Measurements from ENCODE around the gene PDSS2.

Gene PDSS2

DNA sequence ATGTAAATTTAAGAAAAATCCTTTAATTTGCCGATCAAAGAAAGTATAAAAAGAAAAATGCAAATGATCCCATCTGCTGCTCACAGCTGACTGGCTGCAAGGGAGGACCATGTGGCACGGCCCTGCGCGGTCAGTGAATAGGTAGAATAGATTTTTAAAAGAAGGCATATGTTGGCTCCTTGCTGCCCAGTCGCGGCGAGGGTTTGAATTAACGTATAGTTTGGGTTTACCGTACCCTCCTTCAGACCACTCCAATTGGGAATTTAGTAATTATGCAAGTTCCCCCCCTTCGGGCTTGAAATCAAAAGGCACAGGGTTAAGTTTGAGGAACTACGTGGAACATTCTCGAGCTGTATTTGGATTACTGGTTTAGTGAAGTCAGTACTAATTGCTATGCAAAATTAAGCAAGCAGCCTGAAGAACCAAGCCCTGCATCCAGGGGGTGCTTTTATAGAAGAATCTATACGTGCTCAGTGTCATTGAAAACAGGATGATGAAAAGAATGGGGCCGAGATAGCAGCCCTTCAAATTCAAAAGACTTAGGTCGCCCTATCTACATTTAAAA, 343.0 kb downstream of the PDSS2 start:
- no peak for ATAC-seq (ENCODE audit: insufficient read depth, low read depth)

GRCh38 chr6:107115695-107116327, 343.6 kb downstream of the PDSS2 start:
- Histone ChIP-seq H3K4me2 (ENCODE audit: insufficient read depth, low read length) (peak overlapping the region; percentile 96), H3K9me3 (ENCODE audit: insufficient read depth, low read length, severe bottlenecking) (no peaks in the 10 kb centered on the region), H3K9ac (ENCODE audit: low read depth, low read length) (peak overlapping the region; percentile 60), H3K36me3 (ENCODE audit: insufficient read depth, low read length) (no peaks in the 10 kb centered on the region), H4K20me1 (ENCODE audit: insufficient read depth, low read length) (no peaks in the 10 kb centered on the region), H3K4me3 (ENCODE audit: low read depth in 1 of 2, low read length in 2 of 2) (peak overlapping the region; percentile 37 to 60; a peak in 3 of 4 replicates), H3K4me1 (ENCODE audit: insufficient read depth, low read length) (peaks cover 34% of the 10 kb centered on the region), H2AFZ (ENCODE audit: low read depth, low read length) (peak overlapping the region; percentile 92), H3K27ac (ENCODE audit: low read length) (peak overlapping the region; percentile 35; the same call in 1 of the 2 replicates), H3K79me2 (ENCODE audit: insufficient read depth, low read length) (peaks cover 30% of the 10 kb centered on the region), H3K27me3 (ENCODE audit: insufficient read depth, low read length, poor library complexity) (peaks cover 20% of the 10 kb centered on the region)
- DNase-seq (peak; percentile 56), ATAC-seq (ENCODE audit: insufficient read depth, low read depth) (peak; percentile 53)
- TF ChIP-seq EZH2 (IDR thresholded peaks at IDR 0.05; ENCODE audit: borderline replicate concordance, low read depth, low read length, severe bottlenecking), result peak; percentile 89
- TF ChIP-seq CTCF (IDR thresholded peaks at IDR 0.05; ENCODE audit: borderline replicate concordance, extremely low read depth, low read length, poor library complexity, severe bottlenecking), result no peak

More for the DNA sequence above, 343.0 kb downstream of the PDSS2 start:
- H3K27me3 ChIP-seq (ENCODE audit: insufficient read depth, low read length, poor library complexity), result peaks cover 20% of the 10 kb centered on the region
- H4K20me1 ChIP-seq (ENCODE audit: insufficient read depth, low read length), result no peaks in the 10 kb centered on the region
- no peak overlapping the region for H2AFZ ChIP-seq (ENCODE audit: low read depth, low read length)
- H3K4me2 ChIP-seq (ENCODE audit: insufficient read depth, low read length), result peak overlapping the region; percentile 96
- no peak overlapping the region for H3K4me3 ChIP-seq (ENCODE audit: low read depth in 1 of 2, low read length in 2 of 2)
- peaks cover 25% of the 10 kb centered on the region for H3K79me2 ChIP-seq (ENCODE audit: insufficient read depth, low read length)
- H3K4me1 ChIP-seq (ENCODE audit: insufficient read depth, low read length), result peaks cover 32% of the 10 kb centered on the region
- no peaks in the 10 kb centered on the region for H3K36me3 ChIP-seq (ENCODE audit: insufficient read depth, low read length)
- peak; percentile 20 for DNase-seq
- TF ChIP-seq EZH2 (IDR thresholded peaks at IDR 0.05; ENCODE audit: borderline replicate concordance, low read depth, low read length, severe bottlenecking), result no peak
- peak; percentile 37 for TF ChIP-seq CTCF (IDR thresholded peaks at IDR 0.05; ENCODE audit: borderline replicate concordance, extremely low read depth, low read length, poor library complexity, severe bottlenecking)
- H3K9ac ChIP-seq (ENCODE audit: low read depth, low read length), result peak overlapping the region; percentile 60; the same call in 1 of the 2 replicates
- no peaks in the 10 kb centered on the region for H3K9me3 ChIP-seq (ENCODE audit: insufficient read depth, low read length, severe bottlenecking)
- no peak overlapping the region for H3K27ac ChIP-seq (ENCODE audit: low read length)

DNA sequence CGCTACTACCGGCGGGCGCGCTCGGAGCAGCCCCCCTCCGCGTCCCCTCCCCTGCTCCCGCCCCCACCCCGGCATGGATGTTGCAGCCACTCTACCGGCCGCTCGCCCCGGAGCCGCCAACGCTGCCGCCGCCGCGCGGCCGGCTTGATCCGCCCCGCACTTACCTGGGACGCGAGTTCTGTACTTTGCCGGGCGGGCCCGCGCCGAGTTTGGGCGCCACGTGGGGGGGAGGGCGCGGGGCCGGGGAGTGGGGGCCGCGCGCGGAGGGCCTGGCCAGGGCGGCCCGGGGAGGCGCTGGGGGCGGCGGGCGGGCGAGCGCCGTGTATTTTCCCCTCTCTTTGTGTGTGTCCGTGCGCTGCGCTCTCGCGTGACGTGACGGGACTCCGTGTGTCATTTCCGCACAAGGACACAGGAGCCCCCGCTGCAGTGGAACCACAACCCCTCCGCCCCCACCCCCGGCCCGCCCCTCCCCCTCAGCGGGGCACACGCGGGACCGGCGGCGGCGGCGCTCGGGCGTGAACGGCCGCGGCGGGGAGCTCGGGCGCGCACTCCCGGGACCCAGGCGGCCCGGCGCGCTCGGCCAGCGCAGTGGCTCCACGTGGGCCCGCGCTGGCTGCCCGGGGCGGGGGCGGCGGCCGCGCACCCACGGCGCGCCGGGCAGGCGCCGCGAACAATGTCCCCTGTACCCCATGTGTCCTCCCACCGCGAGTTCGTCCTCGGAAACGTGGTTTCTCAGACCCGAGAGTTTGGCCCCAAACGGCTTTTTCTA, 344.3 kb downstream of the PDSS2 start, which contains the start of gene BEND3:
Gene BEND3 (minus strand): TSS at position 590 of the 769 bp plus-strand sequence. CDS start 16,230 bp downstream, outside the sequence.
- Histone ChIP-seq H3K9me3 (ENCODE audit: insufficient read depth, low read length, severe bottlenecking) (no peaks in the 10 kb centered on the region), H3K4me3 (ENCODE audit: low read depth in 1 of 2, low read length in 2 of 2) (peak within 1 kb of the TSS; percentile 37 to 60; a peak in 3 of 4 replicates), H3K27me3 (ENCODE audit: insufficient read depth, low read length, poor library complexity) (peaks cover 20% of the 10 kb centered on the region), H3K36me3 (ENCODE audit: insufficient read depth, low read length) (no peaks in the 10 kb centered on the region), H3K9ac (ENCODE audit: low read depth, low read length) (peak within 1 kb of the TSS; percentile 60), H3K4me2 (ENCODE audit: insufficient read depth, low read length) (peak within 1 kb of the TSS; percentile 96), H2AFZ (ENCODE audit: low read depth, low read length) (peak within 1 kb of the TSS; percentile 92), H3K4me1 (ENCODE audit: insufficient read depth, low read length) (peaks cover 40% of the 10 kb centered on the region), H3K79me2 (ENCODE audit: insufficient read depth, low read length) (peaks cover 33% of the 10 kb centered on the region), H3K27ac (ENCODE audit: low read length) (peak within 1 kb of the TSS; percentile 62), H4K20me1 (ENCODE audit: insufficient read depth, low read length) (no peaks in the 10 kb centered on the region; the same call in 1 of the 2 replicates)
- ATAC-seq (ENCODE audit: insufficient read depth, low read depth), result peak; percentile 16
- no peak for TF ChIP-seq CTCF (IDR thresholded peaks at IDR 0.05; ENCODE audit: borderline replicate concordance, extremely low read depth, low read length, poor library complexity, severe bottlenecking)
- no peak for TF ChIP-seq EZH2 (IDR thresholded peaks at IDR 0.05; ENCODE audit: borderline replicate concordance, low read depth, low read length, severe bottlenecking)
- peak; percentile 65 for DNase-seq
